Neural cell (in vitro differentiated cells): ENCODE measurements around the gene ADGRL3. TPM values are rescaled to one million over a fixed set of nuclear protein-coding genes. Genes with fewer than 3 reads are reported as not detected.

Experiments
- H2AFZ ChIP-seq: fragments of 200-600, 300-800 bp; sonication (generic), shearing (Covaris generic); 2 replicates; pipeline ENCODE4 v1.6.0; 2014; ENCODE audit warnings: low read depth, mild to moderate bottlenecking, antibody characterized with exemption, low read length, moderate library complexity
- H3F3A ChIP-seq: fragments of 200-600 bp; shearing (Covaris generic); 2 replicates; pipeline ENCODE4 v1.6.1; 2016; ENCODE audit warnings: mild to moderate bottlenecking, moderate library complexity, mixed read lengths, antibody characterized with exemption, low read length; ENCODE audit not compliant: insufficient read depth, poor library complexity, severe bottlenecking
- H3K27ac ChIP-seq: fragments of 200-600, 300-800 bp; sonication (generic), shearing (Covaris generic); 2 replicates; pipeline ENCODE4 v1.5.1; 2014; ENCODE audit warnings: mild to moderate bottlenecking, low read length, moderate library complexity
- H3K27me3 ChIP-seq: fragments of 300-800, 200-600 bp; sonication (generic), shearing (Covaris generic); 2 replicates; pipeline ENCODE4 v1.6.0; 2014; ENCODE audit warnings: mild to moderate bottlenecking, low read depth, low read length, moderate library complexity; ENCODE audit not compliant: insufficient read depth
- H3K36me3 ChIP-seq: fragments of 300-800, 200-600 bp; sonication (generic), shearing (Covaris generic); 2 replicates; pipeline ENCODE4 v1.5.1; 2014; ENCODE audit warnings: mild to moderate bottlenecking, antibody characterized with exemption, low read length, moderate library complexity; ENCODE audit not compliant: insufficient read depth
- H3K4me2 ChIP-seq: fragments of 300-800, 200-600 bp; sonication (generic), shearing (Covaris generic); 2 replicates; pipeline ENCODE4 v1.6.0; 2014; ENCODE audit warnings: mild to moderate bottlenecking, low read length
- H3K4me3 ChIP-seq: fragments of 300-800, 200-600 bp; sonication (generic), shearing (Covaris generic); 2 replicates; pipeline ENCODE4 v1.5.1; 2014; ENCODE audit warnings: mild to moderate bottlenecking, low read length, moderate library complexity
- H3K79me2 ChIP-seq: fragments of 200-600 bp; shearing (Covaris generic); replicated peaks from 2 replicates; pipeline ENCODE4 v1.6.0; 2014; ENCODE audit warnings: mild to moderate bottlenecking, low read length, moderate library complexity; ENCODE audit not compliant: insufficient read depth
- H3K9ac ChIP-seq: fragments of 300-800, 200-600 bp; sonication (generic), shearing (Covaris generic); 2 replicates; pipeline ENCODE4 v1.6.1; 2016; ENCODE audit warnings: mild to moderate bottlenecking, low read length, mixed read lengths
- H3K9me2 ChIP-seq: fragments of 200-600 bp; shearing (Covaris generic); 2 replicates; pipeline ENCODE4 v1.6.1; 2016; ENCODE audit warnings: mild to moderate bottlenecking, low read length, mixed read lengths; ENCODE audit not compliant: insufficient read depth
- H3K9me3 ChIP-seq: fragments of 200-600, 300-800 bp; sonication (generic), shearing (Covaris generic); 2 replicates; pipeline ENCODE4 v1.6.1; 2016; ENCODE audit warnings: mild to moderate bottlenecking, mixed run types, low read length, moderate library complexity, mixed read lengths
- H4K20me1 ChIP-seq: fragments of 200-600 bp; shearing (Covaris generic); 2 replicates; pipeline ENCODE4 v1.6.1; 2016; ENCODE audit warnings: mild to moderate bottlenecking, mixed run types; ENCODE audit not compliant: insufficient read depth
- CTCF ChIP-seq: fragments of 450-650 bp; IDR thresholded peaks from 2 replicates; pipeline ENCODE4 v1.5.1; 2014; ENCODE audit warnings: antibody characterized with exemption, mild to moderate bottlenecking, moderate library complexity; ENCODE audit not compliant: poor library complexity, severe bottlenecking
- EP300 ChIP-seq: fragments of 450-650 bp; conservative IDR thresholded peaks from 2 replicates; pipeline ENCODE4 v1.6.1; 2014; ENCODE audit warnings: antibody characterized with exemption, mild to moderate bottlenecking, moderate library complexity; ENCODE audit not compliant: poor library complexity, severe bottlenecking
- EZH2 ChIP-seq: fragments of 200-600, 300-800 bp; shearing (Covaris generic), sonication (generic); IDR thresholded peaks from 2 replicates; pipeline ENCODE4 v1.6.1; 2014; ENCODE audit warnings: antibody characterized with exemption, low read length, borderline replicate concordance, mild to moderate bottlenecking; ENCODE audit not compliant: insufficient read depth, poor library complexity, severe bottlenecking
- MXI1 ChIP-seq: fragments of 450-650 bp; conservative IDR thresholded peaks from 2 replicates; pipeline ENCODE4 v1.6.1; 2014; ENCODE audit warnings: antibody characterized with exemption, mild to moderate bottlenecking; ENCODE audit not compliant: poor library complexity, severe bottlenecking
- POLR2AphosphoS5 ChIP-seq: IDR thresholded peaks from 2 replicates; pipeline ENCODE4 v1.6.1; 2012
- RAD21 ChIP-seq: fragments of 450-650 bp; conservative IDR thresholded peaks from 2 replicates; pipeline ENCODE4 v1.6.1; 2014; ENCODE audit warnings: antibody characterized with exemption, mild to moderate bottlenecking, moderate library complexity
- REST ChIP-seq: IDR thresholded peaks from 2 replicates; pipeline ENCODE4 v1.6.1; 2012; ENCODE audit warnings: borderline replicate concordance
- SMC3 ChIP-seq: fragments of 450-650 bp; conservative IDR thresholded peaks from 2 replicates; pipeline ENCODE4 v1.6.1; 2014; ENCODE audit warnings: antibody characterized with exemption, mild to moderate bottlenecking, moderate library complexity; ENCODE audit not compliant: poor library complexity
- TAF1 ChIP-seq: IDR thresholded peaks from 2 replicates; pipeline ENCODE4 v1.6.1; 2012; ENCODE audit warnings: low read depth
- polyA plus RNA-seq: library from polyadenylated mRNA; depleted of rRNA; stranded (reverse); fragments of >200 nt; gene quantifications from 2 replicates; pipeline ENCODE4 v1.2.3, GENCODE V29; 2014

The ADGRL3 gene
- polyA plus RNA-seq, 1 donor from 2014 or later = 99.4 TPM

- no peaks in the 10 kb centered on the region for H3K27me3 ChIP-seq
- H3K79me2 ChIP-seq = peaks cover 26% of the 10 kb centered on the region
- H3K4me3 ChIP-seq = no peak overlapping the region
- H3F3A ChIP-seq = no peaks in the 10 kb centered on the region
- H3K9me3 ChIP-seq = no peaks in the 10 kb centered on the region
- no peak overlapping the region for H3K4me2 ChIP-seq
- no peak overlapping the region for H3K27ac ChIP-seq
- H3K9ac ChIP-seq = no peak overlapping the region
- peaks cover 11% of the 10 kb centered on the region for H3K36me3 ChIP-seq
- H4K20me1 ChIP-seq = no peaks in the 10 kb centered on the region
- TF ChIP-seq CTCF (no peak), POLR2AphosphoS5 (no peak), EZH2 (no peak), MXI1 (no peak), TAF1 (no peak), SMC3 (no peak), EP300 (no peak), RAD21 (no peak), REST (no peak)
- H2AFZ ChIP-seq = no peak overlapping the region
- no peaks in the 10 kb centered on the region for H3K9me2 ChIP-seq
These were observed 534.3 kb downstream of the ADGRL3 start for GRCh38 chr4:61734409-61734808.

GRCh38 chr4:61739887-61740286 is 539.8 kb downstream of the ADGRL3 start:
- Histone ChIP-seq H3K27me3 (no peaks in the 10 kb centered on the region), H3K4me3 (peak overlapping the region; percentile 48), H4K20me1 (no peaks in the 10 kb centered on the region), H3K36me3 (no peaks in the 10 kb centered on the region), H3K27ac (peak overlapping the region; percentile 66), H3K9ac (no peak overlapping the region), H3K9me3 (no peaks in the 10 kb centered on the region), H3K4me2 (peak overlapping the region; percentile 37), H3F3A (peaks cover 4% of the 10 kb centered on the region), H3K79me2 (peaks cover 22% of the 10 kb centered on the region), H2AFZ (no peak overlapping the region), H3K9me2 (no peaks in the 10 kb centered on the region)
- TF ChIP-seq EP300 (no peak), CTCF (no peak), EZH2 (no peak), SMC3 (no peak), POLR2AphosphoS5 (no peak), RAD21 (no peak), TAF1 (no peak), REST (no peak), MXI1 (no peak)
